Iris pigment epithelial cell (primary cell): ENCODE measurements around the gene DLG4.
A peak's percentile ranks its signal among the peaks of the same experiment; 100 is the strongest.

ENCODE experiments used
- DNase-seq: peaks from one replicate; pipeline ENCODE4 v3.0.0-alpha.2; 2011; ENCODE audit warnings: low read depth

The DLG4 gene

GRCh38 chr17:7156342-7156940 lies 63.2 kb downstream of the DLG4 start:
- DNase-seq = no peak

GRCh38 chr17:7147772-7148171 lies 71.9 kb downstream of the DLG4 start:
- no peak for DNase-seq

- DNase-seq = no peak
Observed at GRCh38 chr17:7146115-7146514, 73.5 kb downstream of the DLG4 start.

GRCh38 chr17:7144213-7144612 lies 75.4 kb downstream of the DLG4 start:
- no peak for DNase-seq

GRCh38 chr17:7141824-7142223 lies 77.8 kb downstream of the DLG4 start:
- DNase-seq = no peak

- no peak for DNase-seq
Observed at GRCh38 chr17:7139400-7139799, 80.2 kb downstream of the DLG4 start.

GRCh38 chr17:7138800-7139381 lies 80.7 kb downstream of the DLG4 start:
- DNase-seq = no peak

- peak; percentile 7 for DNase-seq
Observed at GRCh38 chr17:7137171-7137943, 82.3 kb downstream of the DLG4 start.
